Astrocyte of the cerebellum (primary cell): ENCODE data around the gene ZDHHC11.

Experiments
- DNase-seq: peaks from one replicate; pipeline ENCODE4 v3.0.0-alpha.2; 2011; ENCODE audit warnings: low read depth
- H3K4me3 ChIP-seq: 2 replicates; pipeline ENCODE4 v1.5.1; 2011; ENCODE audit warnings: mild to moderate bottlenecking, low read depth, low read length, moderate library complexity
- CTCF ChIP-seq: IDR thresholded peaks from 2 replicates; pipeline ENCODE4 v1.5.1; 2012; ENCODE audit warnings: low read length, low read depth, moderate library complexity, mild to moderate bottlenecking; ENCODE audit errors: missing control alignments
- in situ Hi-C: cut with HindIII; loops from 2 replicates; pipeline ENCODE4 v1.10.0; 2017; ENCODE audit warnings: low sequenced_read_pairs

The ZDHHC11 gene

GRCh38 chr5:863244-863805 is 12.5 kb upstream of the ZDHHC11 start:
- TF ChIP-seq CTCF, result no peak
- no peak overlapping the region for H3K4me3 ChIP-seq
- in situ Hi-C loops, result no loop called here
- DNase-seq, result no peak

- DNase-seq, result no peak
- no peak overlapping the region for H3K4me3 ChIP-seq
- in situ Hi-C loops, result no loop called here
- no peak for TF ChIP-seq CTCF
Observed at GRCh38 chr5:862367-863243, 11.8 kb upstream of the ZDHHC11 start.

- no peak for DNase-seq
- in situ Hi-C loops, result no loop called here
- H3K4me3 ChIP-seq, result no peak overlapping the region
- no peak for TF ChIP-seq CTCF
Observed at GRCh38 chr5:861442-862366, 10.9 kb upstream of the ZDHHC11 start.

GRCh38 chr5:860506-861150 is 9.8 kb upstream of the ZDHHC11 start:
- H3K4me3 ChIP-seq, result no peak overlapping the region
- in situ Hi-C loops, result no loop called here
- no peak for DNase-seq
- TF ChIP-seq CTCF, result no peak

- no peak for TF ChIP-seq CTCF
- in situ Hi-C loops, result no loop called here
- H3K4me3 ChIP-seq, result no peak overlapping the region
- no peak for DNase-seq
Observed at GRCh38 chr5:859798-860296, 9.1 kb upstream of the ZDHHC11 start.

- TF ChIP-seq CTCF, result no peak
- DNase-seq, result no peak
- no peak overlapping the region for H3K4me3 ChIP-seq
- in situ Hi-C loops, result no loop called here
Observed at GRCh38 chr5:859391-859790, 8.6 kb upstream of the ZDHHC11 start.
